ENCODE data around the gene MAML1. TPM values are rescaled to one million over a fixed set of nuclear protein-coding genes. Genes with fewer than 3 reads are reported as not detected.
"Not testable (repeated sequence)": the region's sequence is repeated elsewhere in the genome, so short reads cannot be mapped to it uniquely, and the experiment has no call there.

Gene MAML1
- total RNA-seq, 1 experiment from 2014 or later, result 15.4 TPM

DNA sequence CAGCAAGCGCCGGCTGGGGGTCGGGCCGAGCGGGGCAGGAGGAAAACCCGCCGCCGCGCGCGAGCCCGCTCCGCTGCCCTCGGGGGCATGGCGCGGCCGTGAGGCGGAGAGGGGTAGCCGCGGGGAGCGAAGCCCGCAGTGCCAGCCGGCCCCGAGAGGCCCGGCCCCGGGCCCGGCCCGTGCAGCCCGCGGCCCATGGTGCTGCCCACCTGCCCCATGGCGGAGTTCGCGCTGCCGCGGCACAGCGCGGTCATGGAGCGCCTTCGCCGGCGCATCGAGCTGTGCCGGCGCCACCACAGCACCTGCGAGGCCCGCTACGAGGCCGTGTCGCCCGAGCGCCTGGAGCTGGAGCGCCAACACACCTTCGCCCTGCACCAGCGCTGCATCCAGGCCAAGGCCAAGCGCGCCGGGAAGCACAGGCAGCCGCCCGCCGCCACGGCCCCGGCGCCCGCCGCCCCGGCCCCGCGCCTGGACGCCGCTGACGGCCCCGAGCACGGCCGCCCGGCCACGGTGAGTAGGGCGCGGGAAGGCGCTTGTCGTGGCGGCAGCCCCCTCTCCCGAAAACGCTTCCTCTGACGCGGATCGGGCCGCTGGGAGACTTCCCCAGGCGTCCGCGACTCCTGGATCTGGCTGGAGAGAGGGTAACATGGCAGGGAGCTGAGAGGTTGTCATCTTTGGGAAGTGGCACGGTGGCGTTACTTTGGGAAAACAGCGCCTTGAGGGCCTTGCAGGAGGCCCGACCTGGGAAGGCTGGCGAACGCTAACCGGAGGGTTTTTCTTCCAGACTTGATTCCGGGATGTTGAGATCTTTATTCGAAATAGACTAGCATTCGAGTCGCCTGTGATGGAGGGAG, 523 bp downstream of the MAML1 start:
- peak; percentile 52 for DNase-seq (ENCODE audit: low spot score)

DNA sequence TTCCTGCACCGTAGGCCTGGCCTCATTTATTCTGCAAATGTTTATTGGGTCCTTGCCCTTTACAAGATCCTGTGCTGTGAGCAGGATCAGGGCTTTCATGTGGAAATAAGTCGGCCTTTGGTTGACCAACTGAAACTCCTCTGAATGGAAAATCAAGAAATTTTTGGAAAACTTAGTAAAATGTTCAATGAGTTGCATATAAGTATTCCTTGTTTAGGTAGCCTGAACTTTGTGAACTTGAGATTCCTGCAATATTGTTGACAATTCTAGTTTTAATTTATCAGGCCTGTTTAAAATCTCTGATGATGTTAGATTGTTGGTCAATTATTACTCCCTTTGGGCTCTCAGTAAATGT, 1.1 kb downstream of the MAML1 start:
- DNase-seq (ENCODE audit: low spot score), result no peak

DNA sequence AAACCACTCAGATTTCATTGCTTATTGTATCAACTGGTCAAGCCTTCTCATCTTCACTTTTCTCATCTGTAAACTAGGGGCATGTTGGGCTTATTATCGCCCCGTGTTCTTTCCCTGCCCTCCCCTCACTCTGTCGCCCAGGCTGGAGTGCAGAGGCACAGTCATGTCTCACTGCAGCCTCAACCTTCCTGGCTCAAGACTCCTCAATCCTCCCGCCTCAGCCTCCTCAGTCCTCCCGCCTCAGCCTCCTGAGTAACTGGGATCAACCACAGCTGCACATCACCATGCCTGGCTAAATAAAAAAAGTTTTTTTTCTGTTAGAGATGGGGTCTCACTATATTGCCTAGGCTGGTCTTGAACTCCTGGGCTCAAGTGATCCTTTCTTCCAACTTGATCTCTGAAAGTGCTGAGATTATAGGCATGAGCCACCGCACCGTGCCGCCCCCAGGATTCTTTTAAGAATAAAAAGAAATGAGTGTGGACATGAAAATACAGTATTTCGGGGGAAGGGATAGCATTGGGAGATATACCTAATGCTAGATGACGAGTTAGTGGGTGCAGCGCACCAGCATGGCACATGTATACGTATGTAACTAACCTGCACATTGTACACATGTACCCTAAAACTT, 2.0 kb downstream of the MAML1 start:
- no peak for DNase-seq (ENCODE audit: low spot score)

DNA sequence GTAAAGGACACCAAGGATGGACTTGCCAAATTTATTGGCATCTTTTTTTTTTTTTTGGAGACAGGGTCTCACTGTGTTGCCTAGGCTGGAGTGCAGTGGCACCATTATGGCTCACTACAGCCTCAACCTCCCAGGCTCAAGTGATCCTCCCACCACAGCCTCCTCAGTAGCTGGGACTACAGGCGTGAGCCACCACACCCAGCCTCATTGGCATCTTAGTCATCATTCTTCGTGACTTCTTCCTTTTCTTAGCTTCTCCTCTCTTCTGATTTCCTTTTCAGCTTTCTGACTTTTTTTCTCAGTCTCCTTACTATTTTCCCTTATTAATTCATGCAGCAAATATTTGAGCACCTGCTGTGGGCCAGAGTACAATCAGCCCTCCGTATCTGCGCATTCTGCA, 6.1 kb downstream of the MAML1 start:
- no peak for DNase-seq (ENCODE audit: low spot score)

DNA sequence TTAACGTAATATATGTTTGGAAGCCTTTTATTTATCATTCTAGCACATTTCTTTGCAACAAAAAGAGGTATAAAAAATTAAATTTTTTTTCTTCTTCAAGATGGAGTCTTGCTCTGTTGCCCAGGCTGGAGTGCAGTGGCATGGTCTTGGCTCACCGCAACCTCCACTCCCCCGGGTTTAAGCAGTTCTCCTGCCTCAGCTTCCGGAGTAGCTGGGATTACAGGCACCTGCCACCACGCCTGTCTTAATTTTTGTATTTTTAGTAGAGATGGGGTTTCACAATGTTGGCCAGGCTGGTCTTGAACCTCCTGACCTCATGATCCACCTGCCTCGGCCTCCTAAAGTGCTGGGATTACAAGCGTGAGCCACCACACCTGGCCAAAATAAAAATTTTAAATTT, 11.5 kb downstream of the MAML1 start:
- not testable (repeated sequence) for DNase-seq (ENCODE audit: low spot score)

DNA sequence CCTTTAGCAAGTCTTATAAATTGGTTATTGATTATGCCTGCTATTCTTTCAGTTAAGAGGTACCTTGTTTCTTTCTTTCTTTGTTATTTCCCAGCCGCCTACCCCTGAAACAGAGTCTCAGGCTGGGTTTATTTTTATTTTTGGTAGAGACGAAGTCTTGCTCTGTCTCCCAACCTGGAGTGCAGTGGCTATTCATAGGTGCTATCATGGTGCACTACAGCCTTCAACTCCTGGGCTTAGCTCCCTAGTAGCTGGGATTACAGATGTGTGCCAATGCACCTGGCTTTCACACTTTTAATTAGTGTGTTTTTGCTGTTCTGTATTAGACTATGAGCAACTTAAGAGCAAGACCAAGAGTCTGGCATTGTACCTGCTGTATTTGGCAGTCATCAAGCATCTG, 14.2 kb downstream of the MAML1 start:
- no peak for DNase-seq (ENCODE audit: low spot score)

DNA sequence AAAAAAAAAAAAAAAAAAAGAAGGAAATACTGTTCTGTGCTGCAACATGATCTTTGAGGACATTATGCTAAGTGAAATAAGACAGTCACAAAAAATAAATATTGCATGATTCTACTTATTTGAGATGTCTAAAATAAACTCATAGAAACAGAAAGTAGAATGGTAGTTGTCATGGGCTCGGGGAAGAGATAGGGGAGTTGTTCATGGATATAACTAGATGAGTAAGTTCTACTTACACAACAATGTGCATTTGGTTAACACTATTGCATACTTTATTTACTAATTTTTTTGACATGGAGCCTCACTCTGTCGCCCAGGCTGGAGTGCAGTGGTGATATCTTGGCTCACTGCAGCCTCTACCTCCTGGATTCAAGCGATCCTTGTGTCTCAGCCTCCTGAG, 15.2 kb downstream of the MAML1 start:
- no peak for DNase-seq (ENCODE audit: low spot score)

DNA sequence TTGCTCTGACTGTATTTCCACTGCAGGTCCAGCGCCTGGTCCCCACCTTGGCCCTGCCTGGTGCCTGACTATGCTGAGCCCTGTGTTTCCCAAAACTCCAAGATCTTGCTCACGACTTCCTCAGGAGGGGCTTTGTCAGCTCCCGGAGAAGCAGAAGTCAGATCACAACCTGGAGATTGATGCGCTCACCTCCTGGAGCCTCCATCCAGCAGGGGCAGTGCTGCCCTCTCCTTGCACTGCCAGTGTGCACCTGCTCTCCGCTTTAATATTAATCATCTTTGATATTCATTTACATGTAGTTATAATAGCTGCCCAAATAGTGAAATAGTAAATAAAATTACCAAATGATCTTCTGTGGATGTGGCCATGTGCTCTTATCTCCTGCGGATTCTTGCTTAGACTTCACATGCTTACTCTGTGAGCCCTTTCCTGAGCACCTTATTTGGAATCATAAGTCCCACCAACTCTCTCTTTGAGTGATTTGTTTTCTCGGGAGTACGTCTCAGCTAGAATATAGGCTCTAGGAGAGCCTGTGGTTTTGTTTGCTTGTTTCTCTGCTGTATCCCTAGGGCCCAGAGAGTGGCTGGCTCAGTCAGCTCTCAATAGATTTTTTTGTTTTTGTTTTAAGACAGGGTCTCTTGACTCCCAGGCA, 17.4 kb downstream of the MAML1 start:
- DNase-seq (ENCODE audit: low spot score), result no peak

DNA sequence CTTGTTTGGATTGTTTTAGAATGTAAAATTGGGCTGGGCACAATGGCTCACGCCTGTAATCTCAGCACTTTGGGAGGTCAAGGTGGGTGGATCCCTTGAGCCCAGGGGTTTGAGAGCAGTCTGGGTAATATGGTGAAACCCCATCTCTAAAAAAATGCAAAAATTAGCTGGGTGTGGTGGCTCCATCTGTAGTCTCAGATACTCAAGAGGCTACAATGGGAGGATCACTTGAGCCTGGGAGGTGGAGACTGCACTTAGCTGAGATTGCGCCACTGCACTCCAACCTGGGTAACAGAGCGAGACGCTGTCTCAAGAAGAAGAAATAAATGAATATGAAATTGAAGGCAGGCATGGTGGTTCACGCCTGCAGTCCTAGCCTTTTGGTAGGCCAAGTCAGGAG, 21.3 kb downstream of the MAML1 start:
- no peak for DNase-seq (ENCODE audit: low spot score)

DNA sequence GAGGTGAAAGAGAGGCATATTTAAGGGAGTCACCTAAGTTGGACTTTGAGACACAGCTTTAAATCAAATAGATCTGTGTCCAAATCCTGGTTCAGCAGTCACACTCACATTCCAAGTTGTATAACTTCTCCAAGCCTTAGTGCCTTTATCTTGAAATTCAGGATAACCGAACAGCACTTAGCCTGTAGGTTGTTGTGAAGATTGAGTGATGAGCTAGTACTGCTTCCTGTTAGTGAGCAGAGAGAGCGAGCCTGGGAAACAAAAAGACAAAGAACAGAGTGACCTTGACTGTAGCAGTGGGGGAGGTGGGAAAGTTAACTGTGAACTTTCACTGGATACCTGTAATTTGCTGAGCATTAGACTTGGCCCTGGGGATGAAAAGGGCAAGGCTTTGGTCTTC, 22.4 kb downstream of the MAML1 start:
- DNase-seq (ENCODE audit: low spot score), result no peak

DNA sequence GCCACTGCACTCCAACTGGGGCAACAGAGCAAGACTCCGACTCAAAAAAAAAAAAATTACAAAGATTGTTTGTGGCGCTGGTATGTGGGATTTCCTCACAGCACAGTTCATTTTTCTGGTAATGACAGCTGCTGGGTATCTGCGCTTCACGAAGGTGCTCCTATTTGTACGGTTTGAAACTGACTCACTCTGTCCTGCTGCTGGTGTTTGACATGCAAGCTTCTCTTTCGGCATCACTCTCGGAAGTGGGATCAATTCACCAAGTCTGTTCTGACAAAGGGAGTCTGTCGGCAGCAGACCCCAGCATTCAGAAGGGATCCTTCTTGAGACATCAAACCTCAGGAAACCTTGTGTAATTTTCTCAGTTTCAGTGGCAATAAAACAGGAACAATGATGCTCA, 26.3 kb downstream of the MAML1 start:
- DNase-seq (ENCODE audit: low spot score), result no peak

DNA sequence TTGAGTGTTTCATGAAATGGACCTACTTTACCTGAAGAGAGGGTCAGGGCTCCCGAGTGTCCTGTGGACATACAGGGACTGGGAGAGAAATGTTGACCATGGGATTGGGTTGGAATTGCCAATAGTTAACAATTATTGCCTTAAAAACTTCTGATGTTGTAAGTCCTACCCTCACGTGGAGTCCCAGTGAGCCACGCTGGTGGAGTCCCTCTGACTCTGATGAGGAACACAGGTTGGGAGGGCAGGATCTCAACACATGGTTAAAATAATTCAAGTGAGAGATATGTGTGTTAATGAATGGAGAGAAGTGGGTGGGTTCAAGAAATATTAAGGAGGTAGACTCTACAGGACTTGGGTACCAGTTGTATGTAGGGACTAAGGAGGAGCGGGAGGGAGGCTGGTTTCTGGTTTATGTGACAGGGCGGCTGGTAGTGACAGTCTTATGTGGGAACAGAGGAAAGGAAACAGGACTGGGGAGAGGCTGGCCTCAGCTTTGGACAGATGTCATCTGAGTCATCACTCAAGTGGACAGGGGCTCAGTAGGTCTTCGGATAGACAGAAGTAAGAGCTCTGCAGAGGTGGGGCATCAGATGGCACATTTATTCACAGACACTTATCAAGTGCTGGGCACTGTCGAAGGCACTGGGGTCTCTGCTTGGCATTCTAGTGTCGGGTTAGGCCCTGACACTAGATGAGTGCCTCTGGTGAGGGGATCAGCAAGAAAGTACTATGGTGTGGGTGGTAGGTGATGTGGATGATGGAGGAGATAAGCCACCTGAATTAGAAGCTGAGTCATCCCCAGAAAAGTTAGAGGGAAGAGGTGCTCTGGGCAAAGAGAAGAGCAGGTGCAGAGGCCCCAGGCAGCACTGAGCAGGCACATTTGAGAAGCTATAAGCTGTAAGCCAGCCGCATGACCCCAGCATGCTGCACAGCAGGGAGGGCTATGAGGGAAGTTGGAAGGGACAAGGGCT, 27.2 kb downstream of the MAML1 start:
- no peak for DNase-seq (ENCODE audit: low spot score)

DNA sequence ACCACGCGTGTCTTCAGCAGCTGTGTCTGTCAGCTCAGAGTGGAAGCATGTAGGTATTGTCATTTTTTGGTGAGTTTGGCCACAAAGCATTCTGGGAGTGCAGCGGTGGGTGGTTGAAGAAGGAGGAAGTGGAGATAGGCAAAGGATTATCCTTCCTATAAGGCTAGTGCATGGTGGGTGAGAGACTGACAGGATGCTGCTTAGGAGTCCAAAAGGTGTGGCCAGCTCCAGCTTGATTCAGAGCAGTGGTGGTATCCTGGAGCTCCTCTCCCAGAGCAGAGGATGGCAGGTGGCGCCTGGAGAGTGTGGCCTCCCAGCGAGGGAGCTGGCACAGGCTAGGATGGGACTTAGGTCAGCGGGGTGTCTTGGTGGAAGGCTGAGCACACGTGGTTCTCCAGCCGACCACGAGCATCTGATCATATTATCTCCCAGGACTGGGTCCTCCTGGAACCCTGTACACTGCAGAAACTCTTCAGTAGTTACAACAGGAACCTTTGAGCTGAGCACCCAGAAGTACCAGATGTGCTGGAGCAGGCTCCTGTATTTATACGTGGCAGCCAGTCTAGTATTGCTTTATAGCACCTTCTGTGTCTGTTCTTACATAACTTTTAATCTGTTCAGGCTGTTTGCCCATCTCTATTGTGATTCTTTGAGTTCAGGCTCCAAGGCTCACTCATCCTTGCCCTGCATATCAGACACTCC, 29.6 kb downstream of the MAML1 start:
- peak; percentile 18 for DNase-seq (ENCODE audit: low spot score)

DNA sequence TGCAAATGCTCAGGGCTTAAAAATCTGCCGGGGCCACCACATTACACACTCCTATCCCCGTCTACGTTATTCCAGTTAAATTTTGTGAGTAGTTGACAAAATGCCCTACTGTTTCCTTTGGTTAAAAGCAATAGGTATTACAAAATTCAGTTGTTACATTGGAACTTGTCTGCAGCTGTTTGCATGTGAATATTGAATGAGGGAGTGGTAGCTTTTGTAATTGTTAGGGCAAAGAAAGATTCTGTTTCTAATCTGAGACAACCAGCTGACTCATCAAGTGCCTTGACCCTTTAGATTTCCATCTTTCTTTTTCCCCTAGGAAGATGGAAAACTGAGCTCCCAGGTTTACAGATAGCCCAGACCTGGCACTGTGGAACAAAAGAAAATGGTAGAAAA, 30.2 kb downstream of the MAML1 start:
- DNase-seq (ENCODE audit: low spot score), result no peak

DNA sequence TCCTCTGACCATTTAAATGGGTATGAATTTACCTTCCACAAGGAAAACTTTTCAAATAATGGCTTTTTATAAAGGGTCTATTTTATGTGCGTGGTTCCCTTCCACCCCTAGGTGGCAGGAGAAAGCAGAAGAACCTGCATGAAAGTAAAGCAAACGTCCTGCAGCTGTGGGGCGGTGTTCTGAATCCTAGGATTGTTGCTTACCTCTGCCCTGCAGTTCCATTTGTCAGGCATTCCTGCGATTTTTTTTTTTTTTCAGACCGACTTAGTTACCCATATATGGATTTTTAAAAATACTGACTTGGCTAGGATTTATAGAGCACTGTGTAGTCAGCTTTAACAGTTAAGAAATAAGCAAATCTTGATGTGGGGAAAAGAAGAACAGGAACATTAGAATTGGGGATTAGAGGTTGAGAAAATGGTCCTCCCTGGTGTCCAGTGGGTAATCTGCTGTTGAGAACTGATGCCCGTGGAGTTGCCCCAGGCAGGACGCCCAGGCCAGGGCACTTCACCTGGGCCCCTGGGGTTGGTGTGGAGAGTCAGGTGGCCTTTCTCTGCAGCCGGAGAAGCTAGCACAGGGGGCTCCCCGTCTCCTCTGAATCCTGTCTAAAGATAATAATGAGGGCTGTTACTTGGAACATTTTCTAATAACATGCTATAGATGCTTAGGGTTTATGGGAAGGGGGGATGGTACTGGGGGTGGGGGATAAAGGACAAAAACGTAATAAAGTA, 30.8 kb downstream of the MAML1 start:
- DNase-seq (ENCODE audit: low spot score), result peak; percentile 83

DNA sequence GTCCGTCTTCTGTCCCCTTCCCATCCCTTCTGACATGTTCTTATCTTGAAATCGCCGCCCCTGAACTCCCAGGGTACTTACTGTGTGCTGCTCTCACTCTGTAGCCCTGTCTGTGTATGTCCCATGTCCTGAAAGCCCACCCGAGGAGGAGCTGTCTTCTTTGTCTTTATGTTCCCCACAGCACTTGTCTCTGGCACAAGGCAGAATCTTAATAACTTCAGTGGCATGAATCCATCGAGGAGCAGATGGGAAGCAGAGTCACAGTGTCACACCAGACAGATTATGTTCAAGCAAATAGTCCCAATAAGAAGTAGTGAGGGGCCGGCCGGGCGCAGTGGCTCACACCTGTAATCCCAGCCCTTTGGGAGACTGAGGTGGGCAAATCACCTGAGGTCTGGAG, 31.4 kb downstream of the MAML1 start:
- no peak for DNase-seq (ENCODE audit: low spot score)

DNA sequence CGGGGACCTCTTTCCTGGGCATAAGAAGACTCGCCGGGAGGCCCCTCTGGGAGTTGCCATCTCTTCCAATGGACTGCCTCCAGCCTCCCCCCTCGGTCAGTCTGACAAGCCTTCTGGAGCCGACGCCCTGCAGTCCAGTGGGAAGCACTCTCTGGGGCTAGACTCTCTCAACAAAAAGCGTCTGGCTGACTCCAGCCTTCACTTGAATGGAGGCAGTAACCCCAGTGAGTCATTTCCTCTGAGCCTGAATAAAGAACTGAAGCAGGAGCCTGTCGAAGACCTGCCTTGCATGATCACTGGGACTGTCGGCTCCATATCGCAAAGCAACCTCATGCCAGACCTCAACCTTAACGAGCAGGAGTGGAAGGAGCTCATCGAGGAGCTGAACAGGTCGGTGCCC, 32.8 kb downstream of the MAML1 start:
- no peak for DNase-seq (ENCODE audit: low spot score)

DNA sequence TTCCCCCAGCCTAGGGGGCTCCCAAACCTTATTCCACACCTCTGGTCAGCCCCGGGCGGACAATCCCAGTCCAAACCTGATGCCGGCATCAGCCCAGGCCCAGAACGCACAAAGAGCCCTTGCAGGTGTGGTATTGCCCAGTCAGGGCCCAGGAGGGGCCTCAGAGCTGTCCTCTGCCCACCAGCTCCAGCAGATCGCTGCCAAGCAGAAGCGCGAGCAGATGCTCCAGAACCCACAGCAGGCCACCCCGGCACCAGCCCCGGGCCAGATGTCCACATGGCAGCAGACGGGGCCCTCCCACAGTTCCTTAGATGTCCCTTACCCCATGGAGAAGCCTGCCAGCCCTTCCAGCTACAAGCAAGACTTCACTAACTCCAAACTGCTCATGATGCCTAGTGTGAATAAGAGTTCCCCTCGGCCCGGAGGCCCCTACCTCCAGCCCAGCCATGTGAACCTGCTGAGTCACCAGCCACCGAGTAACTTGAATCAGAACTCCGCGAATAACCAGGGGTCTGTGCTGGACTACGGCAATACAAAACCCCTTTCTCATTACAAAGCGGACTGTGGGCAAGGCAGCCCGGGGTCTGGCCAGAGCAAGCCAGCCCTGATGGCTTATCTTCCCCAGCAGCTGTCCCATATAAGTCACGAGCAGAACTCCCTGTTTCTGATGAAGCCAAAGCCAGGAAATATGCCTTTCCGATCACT, 33.6 kb downstream of the MAML1 start:
- DNase-seq (ENCODE audit: low spot score), result no peak

DNA sequence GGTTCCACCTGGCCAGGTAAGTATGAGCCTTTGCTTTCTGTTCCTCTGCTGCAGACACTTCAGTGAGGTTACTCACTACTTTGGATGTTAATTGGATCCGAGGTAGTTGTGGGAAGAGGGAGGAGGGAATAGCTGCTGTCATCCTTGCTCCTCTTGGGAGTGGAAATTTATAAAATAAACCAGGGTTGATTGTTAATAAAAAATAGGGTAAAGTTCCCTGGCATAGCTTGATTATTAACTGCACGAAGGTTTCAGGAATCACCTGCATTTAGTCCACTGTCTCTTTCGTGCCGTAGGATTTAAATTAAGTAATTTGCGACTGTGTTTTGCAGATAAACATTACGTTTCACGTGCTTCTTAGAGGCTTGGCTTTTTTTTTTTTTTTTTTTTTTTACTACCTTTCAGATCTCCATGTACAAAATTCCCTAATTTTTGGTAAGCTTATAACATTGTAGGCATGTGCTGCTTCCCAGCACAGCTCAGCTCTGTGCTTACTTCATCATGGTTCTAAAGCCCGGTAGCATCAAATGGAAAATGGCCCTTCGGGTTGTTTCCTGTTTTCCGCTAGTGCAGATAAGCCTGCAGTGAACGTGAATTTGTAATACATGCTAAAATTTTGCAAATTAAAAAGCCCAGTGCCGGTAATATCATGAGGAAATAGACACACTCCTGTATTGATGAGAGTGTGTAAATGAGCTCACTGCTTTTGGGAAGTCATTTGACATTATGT, 34.3 kb downstream of the MAML1 start:
- DNase-seq (ENCODE audit: low spot score), result no peak
